OCI-LY3 (cell line): ENCODE measurements around the gene GMEB2.

Experiments used
- H2AFZ ChIP-seq: fragments of 200-600, 300-600 bp; shearing (Covaris generic); 2 replicates; pipeline ENCODE4 v1.6.0; 2014; ENCODE audit warnings: antibody characterized with exemption, low read depth, low read length
- H3K27ac ChIP-seq: fragments of 200-600, 300-600 bp; sonication (generic); 2 replicates; pipeline ENCODE4 v1.5.1; 2014; ENCODE audit warnings: mild to moderate bottlenecking, low read length, moderate library complexity, mixed read lengths
- H3K27me3 ChIP-seq: fragments of 200-600, 300-600 bp; sonication (generic); 2 replicates; pipeline ENCODE4 v1.6.1; 2014; ENCODE audit warnings: low read depth, low read length, mixed read lengths
- H3K36me3 ChIP-seq: fragments of 200-600, 300-600 bp; sonication (generic); replicated peaks from 2 replicates; pipeline ENCODE3; 2014; ENCODE audit warnings: low read depth, low read length, mixed read lengths
- H3K4me1 ChIP-seq: fragments of 300-600, 200-600 bp; sonication (generic); 2 replicates; pipeline ENCODE4 v1.6.1; 2014; ENCODE audit warnings: low read length, mixed read lengths
- H3K4me2 ChIP-seq: fragments of 200-600, 300-600 bp; sonication (generic); 2 replicates; pipeline ENCODE4 v1.6.1; 2014; ENCODE audit warnings: low read length, mixed read lengths
- H3K4me3 ChIP-seq: fragments of 300-600, 200-600 bp; sonication (generic); 2 replicates; pipeline ENCODE4 v1.5.1; 2014; ENCODE audit warnings: antibody characterized with exemption, mild to moderate bottlenecking, low read length, moderate library complexity
- H3K79me2 ChIP-seq: fragments of 300-600, 200-600 bp; shearing (Covaris generic); 2 replicates; pipeline ENCODE4 v1.6.1; 2014; ENCODE audit warnings: mild to moderate bottlenecking, low read length, mixed read lengths
- H3K9ac ChIP-seq: fragments of 300-600, 200-600 bp; shearing (Covaris generic); 2 replicates; pipeline ENCODE4 v1.6.0; 2014; ENCODE audit warnings: mild to moderate bottlenecking, low read length, moderate library complexity
- H3K9me3 ChIP-seq: fragments of 200-600, 300-600 bp; shearing (Covaris generic); 2 replicates; pipeline ENCODE4 v1.6.1; 2014; ENCODE audit warnings: low read length, mixed read lengths; ENCODE audit not compliant: insufficient read depth
- H4K20me1 ChIP-seq: fragments of 200-600, 300-600 bp; sonication (generic); 2 replicates; pipeline ENCODE4 v1.6.1; 2016; ENCODE audit warnings: low read length, mixed read lengths; ENCODE audit not compliant: insufficient read depth
- EZH2phosphoT487 ChIP-seq: fragments of 200-600 bp; shearing (Covaris generic); IDR thresholded peaks from 2 replicates; pipeline ENCODE4 v1.6.1; 2018; ENCODE audit warnings: antibody characterized with exemption, mixed run types, low read depth
- TF ChIP-seq, protein P1 (sequence below): fragments of 200-600, 300-600 bp; sonication (generic); IDR thresholded peaks from 2 replicates; pipeline ENCODE4 v1.5.1; 2014; ENCODE audit warnings: antibody characterized with exemption, low read length, low read depth

The GMEB2 gene

GRCh38 chr20:63579017-63579694 is 47.7 kb downstream of the GMEB2 start:
- Histone ChIP-seq H3K27ac (no peak overlapping the region), H3K4me3 (no peak overlapping the region), H4K20me1 (no peaks in the 10 kb centered on the region), H3K9ac (no peak overlapping the region), H3K9me3 (no peaks in the 10 kb centered on the region), H3K79me2 (no peaks in the 10 kb centered on the region), H3K36me3 (no peaks in the 10 kb centered on the region), H3K4me2 (no peak overlapping the region), H3K4me1 (peaks cover 4% of the 10 kb centered on the region; the same call in 1 of the 2 replicates), H3K27me3 (peaks cover 35% of the 10 kb centered on the region), H2AFZ (no peak overlapping the region)
- TF ChIP-seq EZH2phosphoT487 = no peak
- TF ChIP-seq, protein P1, sequence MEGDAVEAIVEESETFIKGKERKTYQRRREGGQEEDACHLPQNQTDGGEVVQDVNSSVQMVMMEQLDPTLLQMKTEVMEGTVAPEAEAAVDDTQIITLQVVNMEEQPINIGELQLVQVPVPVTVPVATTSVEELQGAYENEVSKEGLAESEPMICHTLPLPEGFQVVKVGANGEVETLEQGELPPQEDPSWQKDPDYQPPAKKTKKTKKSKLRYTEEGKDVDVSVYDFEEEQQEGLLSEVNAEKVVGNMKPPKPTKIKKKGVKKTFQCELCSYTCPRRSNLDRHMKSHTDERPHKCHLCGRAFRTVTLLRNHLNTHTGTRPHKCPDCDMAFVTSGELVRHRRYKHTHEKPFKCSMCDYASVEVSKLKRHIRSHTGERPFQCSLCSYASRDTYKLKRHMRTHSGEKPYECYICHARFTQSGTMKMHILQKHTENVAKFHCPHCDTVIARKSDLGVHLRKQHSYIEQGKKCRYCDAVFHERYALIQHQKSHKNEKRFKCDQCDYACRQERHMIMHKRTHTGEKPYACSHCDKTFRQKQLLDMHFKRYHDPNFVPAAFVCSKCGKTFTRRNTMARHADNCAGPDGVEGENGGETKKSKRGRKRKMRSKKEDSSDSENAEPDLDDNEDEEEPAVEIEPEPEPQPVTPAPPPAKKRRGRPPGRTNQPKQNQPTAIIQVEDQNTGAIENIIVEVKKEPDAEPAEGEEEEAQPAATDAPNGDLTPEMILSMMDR = no peak

DNA sequence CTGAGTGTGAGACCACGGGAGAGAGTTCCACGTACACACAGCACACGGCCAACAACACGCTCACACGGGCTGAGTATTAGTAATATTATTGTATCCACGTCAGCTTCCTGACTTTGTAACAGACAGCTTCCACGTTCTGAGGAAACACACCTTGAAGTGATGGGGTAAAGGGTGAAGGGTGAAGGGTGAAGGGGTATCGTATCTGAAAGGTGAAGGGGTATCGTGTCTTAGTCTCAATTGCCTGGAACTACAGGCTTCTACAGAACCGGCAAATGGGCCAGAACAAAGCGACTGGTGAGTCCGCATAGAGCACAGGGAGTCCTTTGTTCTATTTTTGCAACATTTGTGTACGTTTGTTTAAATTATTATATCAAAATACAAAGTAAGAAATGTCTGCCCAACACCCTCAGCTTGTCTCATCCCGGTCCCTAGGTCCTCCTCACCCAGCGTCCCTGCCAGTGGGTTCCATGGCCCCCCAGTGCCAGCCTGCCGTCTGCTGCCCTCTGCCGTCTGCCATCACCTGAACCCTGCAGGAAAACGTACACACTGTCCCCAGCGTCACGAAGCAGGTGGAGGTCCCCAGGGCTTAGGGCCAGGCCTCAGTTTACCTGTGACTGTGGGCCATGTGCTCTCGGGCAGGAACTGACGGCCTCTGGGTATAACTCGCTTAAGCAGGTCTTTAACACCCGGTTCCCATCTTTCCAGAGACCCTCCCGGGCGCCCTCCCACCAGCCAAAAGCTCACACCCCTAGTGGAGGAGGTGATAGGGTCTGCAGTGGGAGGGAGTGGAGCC is 48.5 kb downstream of the GMEB2 start:
- H3K4me2 ChIP-seq = no peak overlapping the region
- H3K27me3 ChIP-seq = peaks cover 39% of the 10 kb centered on the region
- no peak for TF ChIP-seq EZH2phosphoT487
- TF ChIP-seq, protein P1 = peak; percentile 37
- H3K9ac ChIP-seq = no peak overlapping the region
- H3K9me3 ChIP-seq = no peaks in the 10 kb centered on the region
- H3K4me1 ChIP-seq = peaks cover 6% of the 10 kb centered on the region; the same call in 1 of the 2 replicates
- no peaks in the 10 kb centered on the region for H3K36me3 ChIP-seq
- no peak overlapping the region for H2AFZ ChIP-seq
- no peaks in the 10 kb centered on the region for H4K20me1 ChIP-seq
- no peaks in the 10 kb centered on the region for H3K79me2 ChIP-seq
- H3K4me3 ChIP-seq = no peak overlapping the region
- no peak overlapping the region for H3K27ac ChIP-seq

GRCh38 chr20:63577317-63577894 is 49.5 kb downstream of the GMEB2 start:
- Histone ChIP-seq H3K4me2 (no peak overlapping the region), H3K9ac (no peak overlapping the region)

More at GRCh38 chr20:63577317-63577894, 49.5 kb downstream of the GMEB2 start:
- H3K79me2 ChIP-seq = no peaks in the 10 kb centered on the region
- no peaks in the 10 kb centered on the region for H3K36me3 ChIP-seq
- H4K20me1 ChIP-seq = 0 out of 2 replicates have a peak, but pooled peaks cover under 1% of the 10 kb centered on the region
- H3K4me1 ChIP-seq = peaks cover 9% of the 10 kb centered on the region; the same call in 1 of the 2 replicates
- no peak overlapping the region for H2AFZ ChIP-seq
- H3K4me3 ChIP-seq = no peak overlapping the region
- no peak for TF ChIP-seq EZH2phosphoT487
- TF ChIP-seq, protein P1 = no peak
- no peaks in the 10 kb centered on the region for H3K9me3 ChIP-seq
- peaks cover 48% of the 10 kb centered on the region for H3K27me3 ChIP-seq
- no peak overlapping the region for H3K27ac ChIP-seq
